ENCODE measurements around the gene MLPH.

MLPH gene

DNA sequence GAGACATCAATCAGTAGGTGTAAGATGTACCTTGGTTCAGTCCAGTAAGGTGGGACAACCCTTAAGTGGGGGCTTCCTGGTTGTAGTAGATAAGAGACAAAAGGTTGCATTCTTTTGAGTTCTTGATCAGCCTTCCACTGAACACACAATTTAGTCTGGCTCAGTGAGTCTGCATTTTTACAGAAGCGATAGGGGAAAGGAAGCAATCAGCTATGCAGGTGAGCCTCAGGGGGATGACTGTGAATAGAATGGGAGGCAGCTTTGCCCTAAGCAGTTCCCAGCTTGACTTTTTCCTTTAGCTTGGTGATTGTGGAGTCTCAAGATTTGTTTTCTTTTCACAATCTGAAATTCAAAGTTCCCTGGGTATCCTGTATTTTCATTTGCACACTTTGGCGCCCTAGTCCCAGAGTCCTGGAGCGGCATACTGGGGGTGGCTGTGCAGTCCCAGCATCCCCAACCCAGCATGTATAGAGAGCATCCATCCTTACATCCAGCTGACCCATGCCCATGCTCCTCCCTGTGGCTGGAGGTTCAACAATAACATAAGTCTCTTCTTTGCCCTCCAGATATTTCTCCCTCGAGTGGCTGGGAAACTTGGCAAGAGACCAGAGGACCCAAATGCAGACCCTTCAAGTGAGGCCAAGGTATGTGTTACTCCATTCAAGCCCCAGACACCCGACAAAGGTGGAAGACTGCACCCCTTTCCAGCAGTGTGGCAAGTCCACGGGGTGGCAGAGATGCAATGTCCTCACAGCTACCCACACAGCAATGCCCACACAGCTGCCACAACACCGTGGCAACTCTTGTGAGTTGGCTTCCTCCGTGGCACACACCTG, 59.2 kb downstream of the MLPH start:
- DNase-seq (ENCODE audit: low read depth), result no peak

DNA sequence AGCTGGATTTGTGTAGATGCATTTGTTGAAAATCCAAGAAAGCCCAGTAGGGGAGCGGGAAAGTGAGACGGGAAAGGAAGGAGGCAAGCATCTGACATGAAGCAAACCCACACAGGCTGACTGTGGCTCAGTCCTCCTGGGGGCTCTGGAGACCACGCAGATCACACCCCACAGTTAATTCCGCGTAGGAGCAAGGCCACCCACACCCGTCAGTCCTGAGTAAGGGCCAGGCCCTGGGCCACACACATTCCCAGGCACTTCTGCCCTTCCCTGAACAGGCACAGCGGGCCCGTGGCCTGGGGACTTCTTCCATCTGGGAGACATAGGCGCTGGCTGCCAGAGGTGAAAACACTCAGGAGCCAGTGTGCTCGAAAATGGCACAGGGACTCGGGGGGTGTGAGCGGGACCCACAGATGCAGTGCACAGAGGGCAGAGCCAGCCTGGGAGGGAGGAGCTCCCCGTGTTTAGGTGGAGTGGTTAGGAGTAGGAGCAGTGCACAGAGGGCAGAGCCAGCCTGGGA, 59.9 kb downstream of the MLPH start:
- no peak for DNase-seq (ENCODE audit: low read depth)

DNA sequence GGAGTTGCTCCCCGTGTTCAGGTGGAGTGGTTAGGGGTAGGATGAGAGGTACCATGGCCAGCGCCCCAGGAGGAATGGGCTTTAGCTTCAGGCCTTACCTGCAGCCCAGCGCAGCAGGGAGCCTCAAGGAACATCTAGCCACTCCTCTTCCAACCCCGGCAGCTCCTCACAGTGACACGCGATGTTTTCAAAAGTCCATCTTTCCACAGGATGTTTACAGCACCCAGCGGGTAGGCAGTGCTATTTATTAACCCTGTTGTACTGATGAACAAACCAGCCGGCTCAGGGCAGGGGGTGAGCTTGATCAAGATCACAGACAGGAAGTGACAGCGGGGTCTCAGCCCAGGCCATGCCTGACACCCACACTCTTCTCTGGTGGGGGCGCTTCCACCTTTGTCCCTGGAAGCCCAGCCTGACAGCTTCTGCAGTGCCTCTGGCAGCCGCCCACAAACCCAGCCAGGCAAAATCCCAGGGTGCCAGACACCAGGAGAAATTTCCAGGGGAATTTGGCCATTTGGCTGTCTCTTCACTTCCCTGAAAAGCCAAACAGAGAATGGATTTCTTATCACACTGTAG, 60.9 kb downstream of the MLPH start:
- no peak for DNase-seq (ENCODE audit: low read depth)

DNA sequence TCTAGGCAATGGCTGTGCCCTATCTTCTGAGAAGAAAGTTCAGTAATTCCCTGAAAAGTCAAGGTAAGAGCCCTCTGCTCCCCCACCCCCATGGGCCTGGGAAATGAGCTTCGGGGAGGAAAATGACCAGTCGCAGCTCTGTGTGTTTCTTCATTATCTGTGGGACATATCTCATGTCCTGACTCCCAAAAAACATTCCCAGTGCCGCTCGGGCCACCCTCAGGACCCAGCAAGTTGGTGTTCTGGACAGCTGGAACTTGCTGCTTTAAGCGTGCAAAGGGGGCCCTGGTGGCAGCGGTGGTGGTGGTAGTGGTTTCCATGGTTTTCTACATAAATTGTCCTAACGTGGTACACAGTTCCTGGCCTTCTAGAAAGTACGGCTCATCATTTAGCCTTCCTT, 62.2 kb downstream of the MLPH start:
- DNase-seq (ENCODE audit: low read depth), result no peak

DNA sequence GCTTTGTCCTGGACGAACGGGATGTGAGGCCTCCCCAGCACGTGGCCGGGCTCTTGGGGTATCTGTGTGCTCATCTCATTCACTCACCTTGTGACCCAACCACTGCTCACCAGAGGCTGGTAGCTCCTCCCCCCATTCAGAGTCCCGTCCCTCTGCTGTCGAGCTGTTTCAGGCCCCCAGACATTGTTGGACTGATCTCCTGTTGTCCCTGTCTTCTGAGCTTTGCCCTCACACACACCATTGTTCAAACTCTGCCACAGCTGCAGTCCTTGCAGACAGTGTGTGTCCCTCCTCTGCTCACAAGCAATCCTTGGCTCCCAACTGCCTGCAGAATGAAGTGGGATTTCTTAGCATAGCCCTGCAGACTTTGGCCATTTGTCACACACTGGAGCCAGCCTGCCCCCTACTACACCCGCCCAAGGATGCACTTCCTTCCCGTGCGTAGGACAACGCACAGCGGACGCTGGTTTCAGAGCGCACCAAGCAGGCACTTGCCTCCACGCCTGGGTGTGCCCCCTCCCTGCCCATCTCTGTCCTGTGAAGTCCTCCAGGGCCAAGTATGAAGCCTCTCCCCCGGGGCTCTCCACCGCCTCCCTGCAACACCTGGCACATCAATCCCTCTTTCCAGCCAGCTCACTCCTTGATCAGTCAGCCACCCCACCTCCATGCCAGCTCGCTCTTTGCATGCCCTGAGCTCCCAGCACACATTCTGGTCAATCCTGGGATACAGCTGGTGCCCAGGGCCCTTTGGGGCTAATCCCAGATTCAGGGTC, 62.8 kb downstream of the MLPH start:
- DNase-seq (ENCODE audit: low read depth), result no peak

DNA sequence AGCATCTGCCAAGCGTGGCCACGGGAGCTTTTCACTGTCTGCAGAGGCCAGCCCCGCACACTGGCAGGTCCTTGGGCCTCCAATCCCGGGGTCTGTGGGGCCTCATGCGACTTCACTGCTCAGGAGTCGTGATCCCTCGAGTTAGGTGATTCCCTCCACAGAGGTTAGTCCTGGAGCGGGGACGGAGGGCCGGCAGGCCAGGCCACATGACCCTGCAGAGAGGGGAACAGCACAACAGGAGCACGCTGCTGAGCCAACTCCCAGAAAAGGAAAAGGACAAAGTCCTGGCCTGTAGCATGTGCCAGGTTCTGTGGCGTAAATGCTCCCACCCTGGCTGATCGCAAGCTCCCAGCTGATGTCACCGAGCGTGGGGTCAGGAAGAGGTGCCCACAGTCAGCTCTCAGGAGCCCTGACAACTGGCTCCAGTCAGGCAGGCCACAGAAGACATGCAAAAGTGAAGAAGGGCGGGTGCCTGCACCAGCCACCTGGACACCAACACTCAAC, 64.1 kb downstream of the MLPH start:
- no peak for DNase-seq (ENCODE audit: low read depth)

DNA sequence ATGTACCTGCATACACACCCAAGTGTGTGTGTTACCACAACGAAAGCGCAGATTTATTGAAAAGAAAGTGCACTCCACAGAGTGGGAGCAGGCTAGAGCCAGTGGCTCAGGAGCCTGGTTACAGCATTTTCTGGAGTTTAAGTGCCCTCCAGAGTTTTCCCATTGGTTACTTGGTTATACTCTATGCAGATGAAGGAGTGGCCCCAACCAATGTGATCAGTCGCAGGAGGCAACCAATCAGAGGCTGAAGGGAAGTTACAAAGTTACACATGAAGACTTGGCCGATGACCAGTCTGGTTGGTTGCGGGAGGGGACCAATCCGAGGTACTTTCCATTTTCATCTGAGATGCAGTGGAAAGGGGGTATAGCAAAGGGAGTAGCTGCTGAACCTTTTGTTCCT, 65.9 kb downstream of the MLPH start:
- DNase-seq (ENCODE audit: low read depth), result no peak

DNA sequence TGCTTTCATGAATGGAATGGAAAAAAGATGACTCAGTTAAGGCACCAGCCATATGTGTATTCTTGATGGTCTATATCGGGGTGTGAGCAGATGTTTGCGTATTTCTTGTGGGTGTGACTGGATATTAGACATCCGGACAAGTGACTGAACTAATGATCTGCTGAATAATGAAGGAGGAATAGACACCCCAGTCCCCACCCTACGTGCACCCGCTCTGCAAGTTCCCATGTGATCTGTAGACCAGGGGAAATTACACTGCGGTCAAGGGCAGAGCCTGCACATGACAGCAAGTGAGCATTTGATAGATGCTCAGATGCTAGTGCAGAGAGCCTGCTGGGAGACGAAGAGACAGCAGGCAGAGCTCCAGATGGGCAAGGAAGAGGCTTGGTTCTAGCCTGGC, 66.9 kb downstream of the MLPH start:
- DNase-seq (ENCODE audit: low read depth), result no peak

DNA sequence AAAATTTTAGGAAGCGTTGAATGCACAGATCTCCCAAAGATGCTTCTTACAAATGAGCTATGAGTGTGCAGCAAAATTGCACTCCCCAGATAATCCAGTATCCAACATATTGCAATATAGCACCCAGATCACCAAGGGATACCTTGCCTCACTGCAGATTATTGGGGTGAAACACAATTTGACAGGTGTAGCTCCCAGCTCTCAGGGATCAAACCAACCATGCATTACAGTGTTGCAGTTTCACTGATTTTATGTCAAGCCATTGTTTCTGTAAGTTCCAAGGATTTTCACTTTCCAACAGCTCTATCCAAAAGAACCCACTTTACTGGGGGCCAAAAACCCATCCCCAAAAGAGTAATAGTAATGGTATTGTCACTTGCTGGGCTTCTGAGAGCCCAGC, 68.5 kb downstream of the MLPH start:
- no peak for DNase-seq (ENCODE audit: low read depth)

DNA sequence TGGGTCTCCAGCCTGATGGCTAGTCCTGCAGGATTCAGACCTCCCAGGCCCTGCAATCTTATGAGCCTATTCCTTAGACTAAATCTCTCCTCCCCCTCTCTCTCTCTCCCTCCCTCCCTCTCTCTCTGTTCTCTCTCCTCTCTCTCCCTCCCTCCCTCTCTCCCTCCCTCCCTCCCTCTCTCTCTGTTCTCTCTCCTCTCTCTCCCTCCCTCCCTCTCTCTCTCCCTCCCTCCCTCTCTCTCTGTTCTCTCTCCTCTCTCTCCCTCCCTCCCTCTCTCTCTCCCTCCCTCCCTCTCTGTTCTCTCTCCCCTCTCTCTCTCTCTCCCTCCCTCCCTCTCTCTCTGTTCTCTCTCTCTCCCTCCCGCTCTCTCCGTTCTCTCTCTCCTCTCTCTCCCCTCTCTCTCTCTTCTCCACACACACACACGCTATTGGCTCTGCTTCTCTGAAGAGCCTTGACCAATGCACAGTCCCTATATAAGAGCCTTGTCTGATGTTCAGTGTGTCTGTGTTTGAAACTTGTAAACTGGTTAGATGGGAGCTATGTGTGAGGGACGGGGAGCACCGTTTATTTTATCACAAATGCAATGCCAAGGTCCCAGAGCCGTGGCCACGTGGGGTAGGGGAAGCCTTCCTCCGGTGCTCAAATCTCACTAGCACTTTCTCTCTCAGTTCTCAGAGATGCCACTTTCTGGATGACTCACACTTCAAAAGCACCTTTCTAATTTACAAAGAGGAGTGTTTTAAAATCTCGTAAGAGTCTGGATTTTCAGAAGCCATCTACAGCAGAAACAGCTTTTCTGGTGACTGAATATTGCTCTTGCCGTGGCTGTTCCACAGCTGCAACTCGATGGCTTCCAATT, 70.0 kb downstream of the MLPH start:
- DNase-seq (ENCODE audit: low read depth), result no peak

DNA sequence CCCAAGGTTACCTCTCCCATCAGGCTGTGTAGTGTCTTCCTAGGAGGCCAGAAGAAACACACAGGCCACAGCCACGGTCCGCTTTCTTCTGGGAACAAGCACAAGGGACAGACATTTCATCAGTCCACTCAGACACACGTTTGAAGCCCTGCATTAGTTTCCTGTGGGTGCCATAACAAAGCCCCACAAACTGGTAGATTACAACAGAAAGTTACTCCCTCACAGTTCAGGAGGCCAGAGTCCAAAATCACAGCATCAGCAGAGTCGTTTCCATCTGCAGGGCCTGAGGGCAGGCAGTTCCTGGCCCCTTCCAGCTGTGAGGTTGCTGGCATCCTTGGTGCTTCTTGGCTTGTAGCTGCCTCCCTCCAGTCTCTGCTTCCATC, 70.6 kb downstream of the MLPH start:
- DNase-seq (ENCODE audit: low read depth), result no peak

DNA sequence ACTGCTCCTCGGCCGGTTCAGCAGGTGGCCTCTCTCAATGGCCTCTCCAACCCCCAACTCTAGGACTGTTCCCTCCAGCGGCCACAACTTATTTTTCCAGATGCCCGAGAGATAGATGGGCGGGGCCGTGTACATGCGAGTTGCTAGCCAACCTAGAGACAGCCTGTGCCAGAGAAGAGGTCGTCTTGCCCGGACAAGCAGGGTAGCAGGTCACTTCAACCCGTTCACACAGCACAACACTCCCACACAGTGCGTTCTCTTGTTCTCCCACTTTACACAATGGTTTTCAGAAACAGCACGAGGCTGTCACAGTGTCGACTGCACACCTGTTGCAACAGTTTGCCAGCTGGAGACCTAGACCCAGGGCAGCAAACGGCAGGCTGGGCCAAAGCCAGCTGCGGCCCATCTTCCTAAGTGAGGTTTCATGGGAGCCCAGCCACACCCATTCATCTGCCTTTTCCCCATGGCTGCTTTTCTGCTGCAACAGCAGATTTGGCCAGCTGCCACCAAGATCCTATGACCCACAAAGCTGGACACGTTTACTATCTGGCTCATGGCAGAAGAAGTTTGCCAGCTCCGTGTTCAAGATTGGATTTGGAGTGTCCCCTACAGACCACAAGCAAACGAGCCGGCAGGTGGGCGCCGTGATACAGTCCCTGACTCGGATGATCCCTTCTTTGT, 72.0 kb downstream of the MLPH start:
- peak; percentile 17 for DNase-seq (ENCODE audit: low read depth)

DNA sequence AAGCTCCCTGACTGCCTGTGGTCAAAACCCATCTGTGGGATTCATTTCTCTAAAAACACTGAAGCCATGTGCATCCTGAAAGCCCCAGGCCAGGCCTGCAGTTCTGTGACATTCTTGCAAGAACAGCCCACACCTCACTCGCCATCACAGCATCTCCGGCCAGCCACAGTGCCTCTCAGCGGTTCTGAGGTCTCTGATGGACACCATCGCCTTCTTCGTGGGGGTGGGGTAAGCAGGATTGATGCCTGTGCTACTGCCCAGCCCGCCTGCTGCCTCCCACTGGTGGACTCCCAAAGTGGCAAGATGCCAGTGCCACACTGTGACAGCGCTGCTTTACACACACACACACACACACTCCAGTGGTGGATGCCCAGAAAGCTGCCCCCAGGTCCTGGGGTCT, 74.2 kb downstream of the MLPH start:
- no peak for DNase-seq (ENCODE audit: low read depth)

DNA sequence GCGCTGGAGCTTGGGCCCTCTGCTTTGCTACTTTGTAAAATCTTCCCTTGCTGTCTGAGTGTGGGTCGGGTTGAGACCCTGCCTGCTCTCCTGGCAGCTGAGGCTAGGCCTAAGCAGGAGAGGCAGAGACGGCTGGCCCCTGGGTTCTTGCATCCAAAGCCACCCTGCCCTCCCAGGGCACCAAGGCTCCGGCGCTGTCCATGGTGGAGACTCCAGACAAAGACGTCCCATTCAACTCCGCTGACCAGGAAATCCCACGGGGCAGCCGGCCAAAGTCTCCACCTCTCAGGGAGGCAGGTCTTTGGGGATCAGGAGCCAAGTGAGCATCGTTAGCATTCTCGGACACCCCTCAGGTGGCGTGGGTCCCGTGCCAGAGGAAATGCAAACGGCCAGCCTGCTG, 76.8 kb downstream of the MLPH start:
- no peak for DNase-seq (ENCODE audit: low read depth)

DNA sequence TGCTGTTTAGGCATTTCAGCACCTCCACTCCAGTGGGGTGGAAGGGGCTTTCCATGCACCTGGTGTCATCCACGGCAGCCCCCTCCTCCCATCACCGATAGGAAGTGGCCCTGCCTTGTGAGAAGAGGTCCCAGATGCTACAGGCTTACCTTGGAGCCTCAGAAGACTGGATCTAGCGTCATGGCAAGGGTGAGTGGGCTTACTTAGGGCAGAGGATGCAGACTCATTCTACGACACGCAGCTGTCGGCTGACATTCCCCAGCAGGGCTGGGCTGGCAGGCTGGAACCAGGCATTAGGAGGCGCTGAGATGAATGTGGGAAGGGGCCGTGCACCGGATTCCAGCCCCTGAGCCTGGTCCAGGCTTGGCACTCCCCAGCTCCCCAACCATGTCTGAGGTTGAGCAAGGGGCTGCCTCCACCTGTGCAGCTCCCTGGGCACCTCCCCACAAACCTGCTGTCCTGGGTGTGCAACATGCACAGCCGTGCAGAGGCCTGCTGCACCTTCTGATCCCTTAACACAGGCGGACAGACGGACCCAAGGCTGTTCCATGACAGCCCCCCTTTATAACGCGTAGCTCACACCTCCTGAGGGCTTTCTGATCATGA, 77.6 kb downstream of the MLPH start:
- DNase-seq (ENCODE audit: low read depth), result no peak

DNA sequence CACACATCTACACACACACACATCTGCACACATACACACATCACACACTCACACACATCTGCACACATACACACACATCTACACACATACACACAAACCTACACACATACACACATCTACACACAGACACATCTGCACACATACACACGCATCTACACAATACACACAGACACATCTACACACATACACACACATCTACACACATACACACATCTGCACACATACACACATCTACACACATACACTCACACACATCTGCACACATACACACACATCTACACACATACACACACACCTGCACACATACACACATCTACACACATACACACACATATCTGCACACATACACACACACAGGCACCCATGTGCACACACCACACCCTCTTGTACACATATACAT, 78.9 kb downstream of the MLPH start:
- DNase-seq (ENCODE audit: low read depth), result no peak

DNA sequence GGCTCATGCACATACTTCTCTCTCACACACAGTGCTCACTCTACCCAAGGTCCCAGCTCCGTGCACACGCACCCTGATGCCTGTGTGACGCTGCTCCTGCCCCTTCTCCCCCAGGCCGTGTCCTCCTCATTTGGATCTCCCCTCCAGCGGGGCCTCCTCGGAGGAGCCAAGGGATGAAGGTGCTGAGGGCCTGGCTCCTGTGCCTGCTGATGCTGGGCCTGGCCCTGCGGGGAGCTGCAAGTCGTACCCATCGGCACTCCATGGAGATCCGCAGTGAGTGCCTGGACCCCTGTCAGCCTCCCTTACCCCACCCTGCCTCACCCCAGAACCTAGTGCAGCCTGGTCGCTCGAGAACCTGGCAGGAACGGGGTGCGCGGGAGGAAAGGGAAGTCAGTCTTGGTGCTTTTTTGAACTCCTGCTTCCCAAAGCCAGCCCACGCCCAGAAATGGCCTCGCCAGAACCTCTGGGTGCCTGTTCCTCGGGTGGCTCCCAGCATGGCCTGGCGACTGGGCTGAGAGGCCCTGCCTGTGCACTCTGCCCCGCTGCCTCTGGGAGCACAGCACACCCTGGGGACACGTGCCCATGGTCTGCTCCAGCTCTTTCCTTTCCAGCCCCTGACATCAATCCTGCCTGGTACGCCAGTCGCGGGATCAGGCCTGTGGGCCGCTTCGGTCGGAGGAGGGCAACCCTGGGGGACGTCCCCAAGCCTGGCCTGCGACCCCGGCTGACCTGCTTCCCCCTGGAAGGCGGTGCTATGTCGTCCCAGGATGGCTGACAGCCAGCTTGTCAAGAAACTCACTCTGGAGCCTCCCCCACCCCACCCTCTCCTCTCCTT, 79.6 kb downstream of the MLPH start, which contains the start of gene PRLH:
PRLH (plus strand) TSS at position 174 of the 835 bp plus-strand sequence; CDS start at position 174, 0 bp downstream.
- no peak for DNase-seq (ENCODE audit: low read depth)

DNA sequence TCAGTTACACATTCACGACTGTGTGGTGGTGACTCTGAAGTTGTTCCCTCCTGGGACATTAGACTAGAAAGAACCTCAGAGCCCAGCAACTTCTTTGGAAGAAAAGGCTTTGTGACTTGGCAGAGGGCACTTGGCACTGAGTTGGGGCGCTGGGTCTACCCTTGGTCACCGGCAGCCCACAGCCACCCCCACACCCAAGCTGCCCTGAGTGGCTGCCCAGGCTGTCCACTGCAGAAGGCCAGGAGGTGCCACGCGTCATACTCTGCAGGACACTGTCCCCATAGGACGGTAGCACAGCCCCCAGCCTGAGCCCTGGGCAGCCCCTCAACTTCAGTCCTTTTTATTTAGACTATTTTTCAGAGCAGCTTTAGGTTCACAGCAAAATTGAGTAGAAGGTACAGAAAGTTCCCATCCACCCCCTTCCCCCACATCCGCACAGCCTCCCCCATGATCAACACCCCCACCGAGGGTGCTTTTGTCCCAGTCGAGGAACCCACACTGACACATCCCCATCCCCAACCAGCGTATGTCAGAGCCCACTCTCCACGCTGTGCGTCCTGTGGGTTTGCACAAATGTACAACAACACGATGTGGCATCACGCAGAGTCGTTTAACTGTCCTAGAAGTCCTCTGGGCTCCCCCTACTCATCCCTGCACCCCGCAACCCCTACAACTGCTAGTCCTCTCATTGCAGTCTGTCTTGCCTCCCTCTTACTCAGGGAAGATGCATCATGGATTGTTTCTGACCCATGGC, 80.4 kb downstream of the MLPH start:
- no peak for DNase-seq (ENCODE audit: low read depth)

DNA sequence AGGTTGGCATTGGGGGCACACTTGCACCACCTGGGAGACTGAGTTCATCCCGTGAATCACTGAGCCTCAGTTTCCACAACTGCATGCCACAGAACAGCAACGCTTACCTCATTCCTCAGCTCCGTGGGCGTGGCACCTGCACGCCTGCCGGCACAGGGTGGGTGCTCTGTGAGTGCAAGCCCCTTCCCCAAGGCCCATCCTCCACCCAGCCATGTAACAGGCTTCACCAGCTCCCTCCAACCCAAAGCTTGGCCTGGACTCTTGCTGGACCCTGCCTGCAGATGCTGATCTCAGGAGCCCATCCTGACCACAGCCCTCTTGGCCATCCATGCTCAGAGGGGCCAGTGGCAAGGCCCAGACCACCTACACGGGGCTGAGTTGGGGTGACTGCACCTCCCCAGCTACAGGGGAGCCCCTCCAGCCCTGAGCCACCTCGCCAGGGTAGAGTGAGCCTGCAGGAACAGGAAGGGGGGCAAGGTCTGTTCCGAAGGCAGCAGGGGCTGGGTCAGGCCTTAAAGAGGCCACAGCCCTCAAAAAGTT, 81.1 kb downstream of the MLPH start:
- no peak for DNase-seq (ENCODE audit: low read depth)

Data from GM04503 (cell line).